Measurements from ENCODE around the gene DRAM1. TPM values are rescaled to one million over a fixed set of nuclear protein-coding genes. Genes with fewer than 3 reads are reported as not detected.

The DRAM1 gene
- total RNA-seq, 1 experiment from 2014 or later: 6.9 TPM

- Mint-ChIP-seq H3K9me3 (no peaks in the 10 kb centered on the region), H3K4me3 (no peak overlapping the region), H3K36me3 (no peaks in the 10 kb centered on the region), H3K27me3 (ENCODE audit: low read depth) (no peaks in the 10 kb centered on the region), H3K4me1 (peaks cover 9% of the 10 kb centered on the region), H3K27ac (no peak overlapping the region)
- ATAC-seq: no peak
- ChIA-PET CTCF (interaction anchor here (0.6 to 1.5 kb wide), 3 partner anchors 15 to 118 kb away, joined by 3 to 4 read pairs (median 4); no protein-coding TSS in a partner anchor), POLR2A (no interaction called here)
- no peak for DNase-seq (ENCODE audit: low spot score)
- TF ChIP-seq ZNF423 (CRISPR knock-in tag; IDR thresholded peaks at IDR 0.05): no peak
- peak; percentile 53 for TF ChIP-seq GABPB1 (CRISPR knock-in tag; IDR thresholded peaks at IDR 0.05)
- no peak for TF ChIP-seq AFF4 (CRISPR knock-in tag; IDR thresholded peaks at IDR 0.05; ENCODE audit: borderline replicate concordance)
- no peak for TF ChIP-seq NFE2L1 (CRISPR knock-in tag; IDR thresholded peaks at IDR 0.05)
Measured at GRCh38 chr12:101891462-101891971, 14.1 kb downstream of the DRAM1 start.

GRCh38 chr12:101892794-101893193 lies 15.4 kb downstream of the DRAM1 start:
- ATAC-seq: no peak
- Mint-ChIP-seq H3K4me1 (peaks cover 9% of the 10 kb centered on the region), H3K27me3 (ENCODE audit: low read depth) (no peaks in the 10 kb centered on the region), H3K4me3 (no peak overlapping the region), H3K36me3 (no peaks in the 10 kb centered on the region), H3K9me3 (no peaks in the 10 kb centered on the region), H3K27ac (no peak overlapping the region)
- TF ChIP-seq FOXP4 (CRISPR knock-in tag; IDR thresholded peaks at IDR 0.05): no peak
- TF ChIP-seq OVOL2 (CRISPR knock-in tag; IDR thresholded peaks at IDR 0.05; ENCODE audit: borderline replicate concordance): no peak
- TF ChIP-seq ZMAT4 (CRISPR knock-in tag; IDR thresholded peaks at IDR 0.05): no peak
- no peak for TF ChIP-seq ATF2 (CRISPR knock-in tag; IDR thresholded peaks at IDR 0.05; ENCODE audit: borderline replicate concordance, low read depth)
- TF ChIP-seq HMGXB4 (CRISPR knock-in tag; IDR thresholded peaks at IDR 0.05): no peak
- no peak for TF ChIP-seq ELF4 (CRISPR knock-in tag; IDR thresholded peaks at IDR 0.05; ENCODE audit: low read depth)
- no peak for TF ChIP-seq AFF4 (CRISPR knock-in tag; IDR thresholded peaks at IDR 0.05; ENCODE audit: borderline replicate concordance)
- TF ChIP-seq AR (CRISPR knock-in tag; IDR thresholded peaks at IDR 0.05): no peak
- no peak for TF ChIP-seq ZNF423 (CRISPR knock-in tag; IDR thresholded peaks at IDR 0.05)
- no peak for TF ChIP-seq ZNF138 (CRISPR knock-in tag; conservative IDR thresholded peaks at IDR 0.05)
- CTCF ChIA-PET: interaction anchor here (1.5 kb wide), 1 partner anchor 119 kb away, joined by 4 read pairs; no protein-coding TSS in a partner anchor
- POLR2A ChIA-PET: no interaction called here
- DNase-seq (ENCODE audit: low spot score): no peak

All from WTC11 (cell line).